GM18868 (cell line): Measurements from ENCODE around the gene HPCAL1.

Experiments used
- ATAC-seq: cut with Tn5 transposase; IDR thresholded peaks from one replicate; pipeline ENCODE4 v1.9.1; 2021; ENCODE audit warnings: mild to moderate bottlenecking, moderate library complexity; ENCODE audit not compliant: unreplicated experiment

HPCAL1 gene

GRCh38 chr2:10320575-10320931 is 17.8 kb downstream of the HPCAL1 start:
- no peak for ATAC-seq

GRCh38 chr2:10320933-10321332 is 18.2 kb downstream of the HPCAL1 start:
- no peak for ATAC-seq

GRCh38 chr2:10321622-10322021 is 18.9 kb downstream of the HPCAL1 start:
- no peak for ATAC-seq

GRCh38 chr2:10322481-10322880 is 19.8 kb downstream of the HPCAL1 start:
- no peak for ATAC-seq

- ATAC-seq = no peak
These were observed 20.3 kb downstream of the HPCAL1 start for GRCh38 chr2:10322973-10323372.

GRCh38 chr2:10323535-10323934 is 20.8 kb downstream of the HPCAL1 start:
- no peak for ATAC-seq

- no peak for ATAC-seq
These were observed 21.6 kb downstream of the HPCAL1 start for GRCh38 chr2:10324095-10324832.

GRCh38 chr2:10325278-10326145 is 22.8 kb downstream of the HPCAL1 start:
- no peak for ATAC-seq

- no peak for ATAC-seq
These were observed 23.5 kb downstream of the HPCAL1 start for GRCh38 chr2:10326151-10326616.

GRCh38 chr2:10326707-10327594 is 24.2 kb downstream of the HPCAL1 start:
- ATAC-seq = no peak

- no peak for ATAC-seq
These were observed 25.4 kb downstream of the HPCAL1 start for GRCh38 chr2:10327896-10328669.

GRCh38 chr2:10328670-10329579 is 26.2 kb downstream of the HPCAL1 start:
- ATAC-seq = no peak

GRCh38 chr2:10329580-10329879 is 26.8 kb downstream of the HPCAL1 start:
- ATAC-seq = no peak

- ATAC-seq = no peak
These were observed 27.4 kb downstream of the HPCAL1 start for GRCh38 chr2:10329880-10330699.

GRCh38 chr2:10330700-10331026 is 28.0 kb downstream of the HPCAL1 start:
- no peak for ATAC-seq

GRCh38 chr2:10331027-10331701 is 28.5 kb downstream of the HPCAL1 start:
- peak; percentile 52 for ATAC-seq

- peak; percentile 65 for ATAC-seq
These were observed 29.1 kb downstream of the HPCAL1 start for GRCh38 chr2:10331702-10332401.
